DOHH2 (cell line): Measurements from ENCODE around the gene ACTR1A.

Experiments
- H3F3A ChIP-seq: fragments of 200-600 bp; sonication (generic), shearing (Covaris generic); 2 replicates; pipeline ENCODE4 v1.6.0; 2016; ENCODE audit warnings: antibody characterized with exemption, mild to moderate bottlenecking; ENCODE audit not compliant: control insufficient read depth, insufficient read depth
- H3K27ac ChIP-seq: fragments of 200-600 bp; sonication (generic); 2 replicates; pipeline ENCODE4 v1.5.1; 2014; ENCODE audit warnings: low read depth, mild to moderate bottlenecking, low read length, moderate library complexity
- H3K27me3 ChIP-seq: fragments of 200-600 bp; sonication (generic); 2 replicates; pipeline ENCODE4 v1.6.1; 2014; ENCODE audit warnings: mild to moderate bottlenecking, low read length, mixed read lengths; ENCODE audit not compliant: control insufficient read depth
- H3K36me3 ChIP-seq: fragments of 200-600 bp; sonication (generic); 2 replicates; pipeline ENCODE4 v1.6.1; 2014; ENCODE audit warnings: mild to moderate bottlenecking, low read length, moderate library complexity, mixed read lengths; ENCODE audit not compliant: control insufficient read depth
- H3K4me1 ChIP-seq: fragments of 200-600 bp; sonication (generic); 2 replicates; pipeline ENCODE4 v1.6.1; 2014; ENCODE audit warnings: mild to moderate bottlenecking, low read length, mixed read lengths; ENCODE audit not compliant: control insufficient read depth
- H3K4me2 ChIP-seq: fragments of 200-600 bp; sonication (generic); 2 replicates; pipeline ENCODE4 v1.6.0; 2014; ENCODE audit warnings: mild to moderate bottlenecking, low read length, moderate library complexity
- H3K4me3 ChIP-seq: fragments of 200-600 bp; sonication (generic); 2 replicates; pipeline ENCODE4 v1.5.1; 2014; ENCODE audit warnings: mild to moderate bottlenecking, low read length, mixed read lengths
- H3K79me2 ChIP-seq: fragments of 200-600 bp; sonication (generic); 2 replicates; pipeline ENCODE4 v1.6.1; 2014; ENCODE audit warnings: mild to moderate bottlenecking, low read length, mixed read lengths; ENCODE audit not compliant: control insufficient read depth
- H3K9me2 ChIP-seq: fragments of 200-600 bp; sonication (generic); replicated peaks from 2 replicates; pipeline ENCODE4 v1.6.1; 2014; ENCODE audit warnings: mild to moderate bottlenecking, low read length, mixed read lengths; ENCODE audit not compliant: control insufficient read depth
- H3K9me3 ChIP-seq: fragments of 200-600 bp; sonication (generic); 2 replicates; pipeline ENCODE4 v1.6.1; 2014; ENCODE audit warnings: antibody characterized with exemption, low read length, mixed read lengths; ENCODE audit not compliant: control insufficient read depth, insufficient read depth
- H4K20me1 ChIP-seq: fragments of 200-600 bp; sonication (generic); 2 replicates; pipeline ENCODE4 v1.6.0; 2014; ENCODE audit warnings: low read depth, mild to moderate bottlenecking, antibody characterized with exemption, low read length, moderate library complexity; ENCODE audit not compliant: control insufficient read depth, insufficient read depth
- EZH2phosphoT487 ChIP-seq: fragments of 200-600 bp; sonication (generic); IDR thresholded peaks from 2 replicates; pipeline ENCODE4 v1.6.1; 2017; ENCODE audit warnings: borderline replicate concordance, mild to moderate bottlenecking, antibody characterized with exemption, low read length, moderate library complexity, mixed read lengths
- TF ChIP-seq, protein P1 (sequence below): fragments of 200-600 bp; sonication (generic); IDR thresholded peaks from one replicate; pipeline ENCODE4 v1.5.1; 2014; ENCODE audit warnings: antibody characterized with exemption, mild to moderate bottlenecking, low read depth, low read length; ENCODE audit not compliant: poor library complexity, severe bottlenecking

The ACTR1A gene

DNA sequence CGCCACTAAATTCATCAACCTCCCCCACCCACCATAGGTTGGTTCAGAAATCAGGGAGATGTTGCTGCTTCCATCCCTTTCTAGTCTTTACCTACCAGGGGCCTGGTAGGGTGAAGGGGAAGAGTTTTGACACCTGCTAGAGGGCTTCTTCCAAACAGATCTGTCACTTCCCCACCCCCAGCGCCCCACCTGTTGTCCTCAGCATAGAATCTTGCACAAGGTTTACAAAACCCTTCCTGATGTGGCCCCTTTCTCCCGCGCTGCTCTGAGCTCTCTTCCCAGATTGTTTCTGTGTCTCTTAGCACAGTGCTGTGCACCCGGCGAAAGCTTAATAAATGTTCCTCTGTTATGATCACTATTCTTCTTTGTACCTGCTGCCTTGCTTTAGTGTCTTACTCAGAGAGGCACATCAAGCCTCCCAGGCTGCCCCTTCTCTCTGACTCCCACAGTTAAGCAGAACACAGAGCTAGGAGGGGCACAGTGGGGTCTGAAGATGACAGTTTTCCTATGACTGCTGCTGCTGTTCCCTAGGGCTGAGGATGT, 39.9 kb downstream of the ACTR1A start:
- Histone ChIP-seq H3K4me3 (peak overlapping the region; percentile 88), H3K27ac (peak overlapping the region; percentile 75), H3K4me2 (peak overlapping the region; percentile 83)

DNA sequence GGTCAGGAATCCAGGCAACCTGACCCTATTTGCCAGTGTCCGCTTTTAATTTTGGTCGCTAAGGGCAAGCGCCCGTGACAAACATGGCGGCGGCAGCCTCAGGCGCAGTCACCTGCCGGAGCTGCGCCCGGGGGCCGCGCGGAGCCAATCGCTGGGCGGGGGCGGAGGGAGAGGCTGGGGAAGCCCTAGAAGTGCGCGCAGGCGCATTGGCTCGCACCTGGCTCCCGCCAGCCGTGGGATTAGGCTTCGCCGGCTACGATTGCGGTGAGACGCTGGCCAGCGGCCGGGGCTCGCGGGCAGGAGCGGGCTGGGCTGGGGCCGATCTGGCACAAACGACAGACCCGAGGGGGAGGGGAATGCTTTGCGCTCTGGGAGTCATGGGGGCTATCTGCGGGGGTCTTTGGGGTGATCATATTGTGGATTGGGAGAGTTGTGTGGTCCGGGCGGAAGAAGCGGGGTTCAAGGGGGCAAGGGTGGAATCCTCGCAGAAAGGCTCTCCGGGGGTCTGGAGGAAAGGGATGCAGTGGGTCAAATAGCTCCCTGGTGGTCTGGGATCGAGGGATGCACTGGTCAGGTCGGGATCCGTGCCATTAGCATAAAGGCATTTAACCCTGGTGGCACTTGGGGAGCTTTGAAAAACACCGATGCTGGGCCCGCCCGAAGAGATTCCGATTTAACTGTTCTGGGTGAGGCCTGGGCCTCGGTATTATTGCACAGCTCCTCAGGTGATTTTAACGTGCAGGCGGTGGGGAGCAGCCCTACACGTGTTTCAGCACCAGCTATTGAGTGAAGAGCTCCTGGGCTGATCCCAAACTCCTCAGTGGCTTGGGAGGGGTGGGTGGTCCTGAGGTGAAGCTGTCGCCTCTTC, 41.1 kb downstream of the ACTR1A start:
- Histone ChIP-seq H3K27ac (peak overlapping the region; percentile 75), H3F3A (peaks cover 7% of the 10 kb centered on the region; the same call in 1 of the 2 replicates)
- no peak for TF ChIP-seq EZH2phosphoT487
- TF ChIP-seq, protein P1, sequence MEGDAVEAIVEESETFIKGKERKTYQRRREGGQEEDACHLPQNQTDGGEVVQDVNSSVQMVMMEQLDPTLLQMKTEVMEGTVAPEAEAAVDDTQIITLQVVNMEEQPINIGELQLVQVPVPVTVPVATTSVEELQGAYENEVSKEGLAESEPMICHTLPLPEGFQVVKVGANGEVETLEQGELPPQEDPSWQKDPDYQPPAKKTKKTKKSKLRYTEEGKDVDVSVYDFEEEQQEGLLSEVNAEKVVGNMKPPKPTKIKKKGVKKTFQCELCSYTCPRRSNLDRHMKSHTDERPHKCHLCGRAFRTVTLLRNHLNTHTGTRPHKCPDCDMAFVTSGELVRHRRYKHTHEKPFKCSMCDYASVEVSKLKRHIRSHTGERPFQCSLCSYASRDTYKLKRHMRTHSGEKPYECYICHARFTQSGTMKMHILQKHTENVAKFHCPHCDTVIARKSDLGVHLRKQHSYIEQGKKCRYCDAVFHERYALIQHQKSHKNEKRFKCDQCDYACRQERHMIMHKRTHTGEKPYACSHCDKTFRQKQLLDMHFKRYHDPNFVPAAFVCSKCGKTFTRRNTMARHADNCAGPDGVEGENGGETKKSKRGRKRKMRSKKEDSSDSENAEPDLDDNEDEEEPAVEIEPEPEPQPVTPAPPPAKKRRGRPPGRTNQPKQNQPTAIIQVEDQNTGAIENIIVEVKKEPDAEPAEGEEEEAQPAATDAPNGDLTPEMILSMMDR = no peak

More for the DNA sequence above, 39.9 kb downstream of the ACTR1A start:
- H3K4me1 ChIP-seq = peaks cover 35% of the 10 kb centered on the region
- no peaks in the 10 kb centered on the region for H4K20me1 ChIP-seq
- peaks cover 7% of the 10 kb centered on the region; the same call in 1 of the 2 replicates for H3F3A ChIP-seq
- no peaks in the 10 kb centered on the region for H3K9me2 ChIP-seq
- no peaks in the 10 kb centered on the region for H3K9me3 ChIP-seq
- H3K36me3 ChIP-seq = peaks cover 7% of the 10 kb centered on the region; the same call in 1 of the 2 replicates
- peaks cover 52% of the 10 kb centered on the region for H3K79me2 ChIP-seq
- TF ChIP-seq, protein P1 = no peak
- no peak for TF ChIP-seq EZH2phosphoT487
- H3K27me3 ChIP-seq = no peaks in the 10 kb centered on the region

DNA sequence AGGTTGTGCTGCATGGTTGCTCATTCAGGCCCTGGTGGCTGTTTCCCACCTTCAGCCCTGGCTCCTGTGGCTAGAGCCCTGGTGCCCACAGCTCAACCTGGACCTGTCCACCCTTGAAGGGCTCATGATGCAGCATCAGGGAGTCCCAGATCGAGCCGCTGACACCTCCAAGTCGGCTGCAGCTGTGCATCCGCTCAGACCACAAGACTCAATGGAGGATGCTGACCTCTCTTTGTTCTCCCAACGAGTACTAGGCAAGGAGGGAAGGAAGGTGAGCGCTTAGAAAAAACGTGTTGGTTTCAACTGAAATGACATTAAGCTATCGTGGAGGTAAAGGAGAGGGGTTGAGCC, 41.7 kb downstream of the ACTR1A start:
- Histone ChIP-seq H3K4me1 (peaks cover 35% of the 10 kb centered on the region), H4K20me1 (no peaks in the 10 kb centered on the region), H3K27ac (no peak overlapping the region), H3K4me3 (peak overlapping the region; percentile 88), H3K27me3 (no peaks in the 10 kb centered on the region), H3K36me3 (peaks cover 13% of the 10 kb centered on the region), H3K9me3 (no peaks in the 10 kb centered on the region), H3K9me2 (no peaks in the 10 kb centered on the region), H3F3A (peaks cover 12% of the 10 kb centered on the region), H3K79me2 (peaks cover 42% of the 10 kb centered on the region), H3K4me2 (peak overlapping the region; percentile 83)
- no peak for TF ChIP-seq EZH2phosphoT487
- TF ChIP-seq, protein P1 = no peak

More for the DNA sequence above, 41.1 kb downstream of the ACTR1A start:
- peaks cover 46% of the 10 kb centered on the region for H3K79me2 ChIP-seq
- H3K9me3 ChIP-seq = no peaks in the 10 kb centered on the region
- no peaks in the 10 kb centered on the region for H3K27me3 ChIP-seq
- H3K36me3 ChIP-seq = peaks cover 7% of the 10 kb centered on the region; the same call in 1 of the 2 replicates
- no peaks in the 10 kb centered on the region for H3K9me2 ChIP-seq
- peaks cover 35% of the 10 kb centered on the region for H3K4me1 ChIP-seq
- no peaks in the 10 kb centered on the region for H4K20me1 ChIP-seq
- H3K4me2 ChIP-seq = peak overlapping the region; percentile 83
- peak overlapping the region; percentile 88 for H3K4me3 ChIP-seq
